Fibroblast of lung (primary cell): ENCODE measurements around the gene SLC38A10. TPM values are rescaled to one million over a fixed set of nuclear protein-coding genes. Genes with fewer than 3 reads are reported as not detected.

Experiments used
- DNase-seq, 2 donors: peaks; one replicate each; pipeline versions ENCODE4 v3.0.0 to v3.0.0-alpha.2; 2010; ENCODE audit warnings: low read depth in 2 of 2
- H2AFZ ChIP-seq: 2 replicates; pipeline ENCODE4 v1.5.1; 2012; ENCODE audit warnings: low read length, control low read depth, inconsistent platforms
- H3K27ac ChIP-seq: 2 replicates; pipeline ENCODE4 v1.5.1; 2011; ENCODE audit warnings: low read length, control low read depth; ENCODE audit not compliant: insufficient read depth
- H3K27me3 ChIP-seq: 2 replicates; pipeline ENCODE4 v1.5.1; 2011; ENCODE audit warnings: mild to moderate bottlenecking, low read length; ENCODE audit not compliant: control insufficient read depth, insufficient read depth
- H3K36me3 ChIP-seq: 2 replicates; pipeline ENCODE4 v1.5.1; 2011; ENCODE audit warnings: low read length; ENCODE audit not compliant: control insufficient read depth, insufficient read depth
- H3K4me1 ChIP-seq: 2 replicates; pipeline ENCODE4 v1.5.1; 2011; ENCODE audit warnings: low read length; ENCODE audit not compliant: control insufficient read depth, insufficient read depth; ENCODE audit errors: extremely low read depth
- H3K4me2 ChIP-seq: 2 replicates; pipeline ENCODE4 v1.5.1; 2011; ENCODE audit warnings: low read length, control low read depth; ENCODE audit not compliant: insufficient read depth; ENCODE audit errors: extremely low read depth
- H3K4me3 ChIP-seq, 4 experiments: fragments of 200-600 bp in 1 of 4; sonication (generic) in 1 of 4; replicated peaks in 1 of 4; 2 replicates each; pipeline ENCODE4 v1.5.1; 2011 to 2016; ENCODE audit warnings: low read length in 4 of 4, low read depth in 3 of 4, mild to moderate bottlenecking in 3 of 4, control low read depth in 2 of 4, inconsistent platforms in 1 of 4, mixed read lengths in 1 of 4; ENCODE audit not compliant: insufficient read depth in 1 of 4; ENCODE audit errors: control extremely low read depth in 1 of 4
- H3K79me2 ChIP-seq: 2 replicates; pipeline ENCODE4 v1.5.1; 2012; ENCODE audit warnings: mild to moderate bottlenecking, low read length, inconsistent platforms; ENCODE audit not compliant: control insufficient read depth, insufficient read depth
- H3K9ac ChIP-seq: 2 replicates; pipeline ENCODE4 v1.5.1; 2011; ENCODE audit warnings: mild to moderate bottlenecking, low read length, control low read depth; ENCODE audit not compliant: insufficient read depth
- H3K9me3 ChIP-seq: 2 replicates; pipeline ENCODE4 v1.5.1; 2012; ENCODE audit warnings: low read depth, low read length; ENCODE audit not compliant: control insufficient read depth, insufficient read depth
- H4K20me1 ChIP-seq: 2 replicates; pipeline ENCODE4 v1.5.1; 2011; ENCODE audit warnings: low read length; ENCODE audit not compliant: control insufficient read depth, insufficient read depth; ENCODE audit errors: extremely low read depth
- CTCF ChIP-seq, 2 donors: IDR thresholded peaks in 1 of 2; conservative IDR thresholded peaks in 1 of 2; 1 replicate in 1 of 2; 2 replicates in 1 of 2; pipeline ENCODE4 v1.5.1; 2011 to 2012; ENCODE audit warnings: low read length in 2 of 2, control low read depth in 1 of 2, inconsistent platforms in 1 of 2, low read depth in 1 of 2, mild to moderate bottlenecking in 1 of 2
- EZH2 ChIP-seq: IDR thresholded peaks from 2 replicates; pipeline ENCODE4 v1.5.1; 2012; ENCODE audit warnings: low read length, control low read depth, mild to moderate bottlenecking; ENCODE audit errors: missing control alignments
- polyA plus RNA-seq, 2 donors: library from polyadenylated mRNA; depleted of rRNA in 1 of 2; stranded (reverse) in 1 of 2; unstranded in 1 of 2; fragments of >200 nt; gene quantifications; 2 replicates each; pipeline ENCODE4 v1.2.1, GENCODE V29; 2011 to 2012; ENCODE audit warnings: missing spikeins in 1 of 2
- total RNA-seq: library from RNA; depleted of rRNA; stranded (reverse); fragments of >200 nt; gene quantifications from 2 replicates; pipeline ENCODE4 v1.2.1, GENCODE V29; 2014

SLC38A10 gene
- total and polyA plus RNA-seq, 2 donors (not counting 1 experiment from before 2014, with no cell fraction given) = 23.6 to 53.2 TPM

DNA sequence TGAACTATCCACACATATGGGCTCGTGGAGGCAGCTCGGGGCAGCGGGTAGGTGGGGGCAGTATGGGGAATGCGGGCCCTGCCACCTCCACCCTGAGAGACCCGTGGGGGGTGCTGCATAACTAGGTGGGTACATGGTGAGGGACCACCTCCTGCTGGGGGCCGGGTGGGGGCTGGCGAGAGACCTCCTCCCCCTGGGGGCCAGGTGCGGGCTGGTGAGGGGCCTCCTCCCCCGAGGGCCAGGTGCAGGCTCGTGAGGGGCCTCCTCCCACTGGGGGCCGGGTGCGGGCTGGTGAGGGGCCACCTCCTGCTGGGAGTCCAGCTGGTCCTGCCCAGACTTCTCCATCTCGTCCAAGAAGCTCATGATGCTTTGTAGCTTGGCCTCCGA lies 97.7 kb downstream of the SLC38A10 start:
- no peak for DNase-seq
- Histone ChIP-seq H3K9me3 (no peaks in the 10 kb centered on the region), H3K79me2 (no peaks in the 10 kb centered on the region), H2AFZ (no peak overlapping the region), H3K4me2 (no peak overlapping the region), H3K4me1 (no peaks in the 10 kb centered on the region), H3K36me3 (no peaks in the 10 kb centered on the region), H4K20me1 (no peaks in the 10 kb centered on the region), H3K27me3 (no peaks in the 10 kb centered on the region), H3K4me3 (no peak overlapping the region), H3K9ac (no peak overlapping the region), H3K27ac (no peak overlapping the region)
- TF ChIP-seq CTCF (conservative IDR thresholded peaks at IDR 0.05 in 1 of 2, IDR thresholded peaks at IDR 0.05 in 1 of 2; ENCODE audit: low read depth in 1 of 2, low read length in 2 of 2) (no peak), EZH2 (no peak)

GRCh38 chr17:81196505-81197408 lies 98.3 kb downstream of the SLC38A10 start:
- Histone ChIP-seq H4K20me1 (no peaks in the 10 kb centered on the region), H3K27ac (no peak overlapping the region), H3K9me3 (no peaks in the 10 kb centered on the region), H3K79me2 (no peaks in the 10 kb centered on the region), H3K4me1 (no peaks in the 10 kb centered on the region), H3K4me3 (no peak overlapping the region), H3K27me3 (no peaks in the 10 kb centered on the region), H2AFZ (no peak overlapping the region), H3K36me3 (no peaks in the 10 kb centered on the region), H3K9ac (no peak overlapping the region), H3K4me2 (no peak overlapping the region)
- DNase-seq = no peak
- TF ChIP-seq EZH2 = no peak
- TF ChIP-seq CTCF (conservative IDR thresholded peaks at IDR 0.05 in 1 of 2, IDR thresholded peaks at IDR 0.05 in 1 of 2; ENCODE audit: low read depth in 1 of 2, low read length in 2 of 2) = no peak

- Histone ChIP-seq H3K27me3 (no peaks in the 10 kb centered on the region), H3K79me2 (no peaks in the 10 kb centered on the region), H3K27ac (no peak overlapping the region), H3K36me3 (no peaks in the 10 kb centered on the region), H3K4me1 (no peaks in the 10 kb centered on the region), H4K20me1 (no peaks in the 10 kb centered on the region), H3K9me3 (no peaks in the 10 kb centered on the region), H3K4me3 (no peak overlapping the region), H2AFZ (no peak overlapping the region), H3K9ac (no peak overlapping the region), H3K4me2 (no peak overlapping the region)
- no peak for TF ChIP-seq EZH2
- TF ChIP-seq CTCF (conservative IDR thresholded peaks at IDR 0.05 in 1 of 2, IDR thresholded peaks at IDR 0.05 in 1 of 2; ENCODE audit: low read depth in 1 of 2, low read length in 2 of 2) = no peak
- no peak for DNase-seq
These were observed 99.1 kb downstream of the SLC38A10 start for GRCh38 chr17:81195941-81196495.

Other genes starting within 250 kb of the SLC38A10 start
- not detected in 2 replicates for gene PVALEF, start 129.8 kb downstream of the SLC38A10 start, total RNA-seq
- gene PVALEF, start 129.8 kb downstream of the SLC38A10 start, polyA plus RNA-seq = not detected in 2 replicates
- 0.26 and 0.50 TPM in 2 replicates for gene AATK, start 129.1 kb downstream of the SLC38A10 start, total RNA-seq
- 0.10 and 0.16 TPM in 2 replicates for gene AATK, start 129.1 kb downstream of the SLC38A10 start, polyA plus RNA-seq
- gene CEP131, start 72.3 kb downstream of the SLC38A10 start, total RNA-seq = 7.4 and 8.5 TPM in 2 replicates
- 2.0 and 3.3 TPM in 2 replicates for gene CEP131, start 72.3 kb downstream of the SLC38A10 start, polyA plus RNA-seq
- 11.2 and 11.3 TPM in 2 replicates for gene TEPSIN, start 56.3 kb downstream of the SLC38A10 start, total RNA-seq
- gene TEPSIN, start 56.3 kb downstream of the SLC38A10 start, polyA plus RNA-seq = 5.6 and 6.8 TPM in 2 replicates
- 30.6 and 41.9 TPM in 2 replicates for gene NDUFAF8, start 56.0 kb downstream of the SLC38A10 start, total RNA-seq
- 102 and 111 TPM in 2 replicates for gene NDUFAF8, start 56.0 kb downstream of the SLC38A10 start, polyA plus RNA-seq
- 3.9 and 7.3 TPM in 2 replicates for gene BAHCC1, start 100.2 kb upstream of the SLC38A10 start, total RNA-seq
- gene BAHCC1, start 100.2 kb upstream of the SLC38A10 start, polyA plus RNA-seq = 1.5 and 1.8 TPM in 2 replicates
- 5,538 and 6,636 TPM in 2 replicates for gene ACTG1, start 217.5 kb upstream of the SLC38A10 start, total RNA-seq
- 8,446 and 8,888 TPM in 2 replicates for gene ACTG1, start 217.5 kb upstream of the SLC38A10 start, polyA plus RNA-seq
- 1.5 and 2.0 TPM in 2 replicates for gene FSCN2, start 233.1 kb upstream of the SLC38A10 start, total RNA-seq
- 0.07 and 0.35 TPM in 2 replicates for gene FSCN2, start 233.1 kb upstream of the SLC38A10 start, polyA plus RNA-seq